ENCODE data around the gene ZEB1.

The ZEB1 gene

DNA sequence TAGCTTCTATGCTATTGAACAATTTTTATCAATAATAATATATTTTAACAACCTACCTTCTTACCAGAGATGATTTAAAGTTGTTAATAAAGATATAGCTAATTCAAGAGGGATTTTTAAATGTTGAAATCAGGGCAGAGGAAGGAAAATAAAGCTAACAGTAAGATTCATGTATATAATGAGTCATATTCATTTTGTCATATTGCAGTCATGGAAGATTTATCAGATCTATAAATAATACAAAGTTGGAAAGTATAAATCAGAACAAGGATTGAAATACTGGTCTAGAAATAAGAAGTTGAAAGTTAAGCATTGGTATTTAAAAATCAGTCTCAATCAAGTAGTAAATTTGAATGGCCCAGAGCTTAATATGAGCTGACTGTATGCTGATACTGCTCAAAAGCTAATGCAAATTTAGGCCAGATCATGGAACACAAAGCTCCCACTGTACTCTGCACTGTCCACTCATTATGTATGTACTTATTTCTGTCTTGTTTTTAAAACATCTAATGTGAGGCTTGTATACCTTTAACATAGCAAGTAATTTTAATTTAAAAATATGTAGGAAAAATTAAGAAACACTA lies 196.9 kb downstream of the ZEB1 start:
- TF ChIP-seq, protein P1, sequence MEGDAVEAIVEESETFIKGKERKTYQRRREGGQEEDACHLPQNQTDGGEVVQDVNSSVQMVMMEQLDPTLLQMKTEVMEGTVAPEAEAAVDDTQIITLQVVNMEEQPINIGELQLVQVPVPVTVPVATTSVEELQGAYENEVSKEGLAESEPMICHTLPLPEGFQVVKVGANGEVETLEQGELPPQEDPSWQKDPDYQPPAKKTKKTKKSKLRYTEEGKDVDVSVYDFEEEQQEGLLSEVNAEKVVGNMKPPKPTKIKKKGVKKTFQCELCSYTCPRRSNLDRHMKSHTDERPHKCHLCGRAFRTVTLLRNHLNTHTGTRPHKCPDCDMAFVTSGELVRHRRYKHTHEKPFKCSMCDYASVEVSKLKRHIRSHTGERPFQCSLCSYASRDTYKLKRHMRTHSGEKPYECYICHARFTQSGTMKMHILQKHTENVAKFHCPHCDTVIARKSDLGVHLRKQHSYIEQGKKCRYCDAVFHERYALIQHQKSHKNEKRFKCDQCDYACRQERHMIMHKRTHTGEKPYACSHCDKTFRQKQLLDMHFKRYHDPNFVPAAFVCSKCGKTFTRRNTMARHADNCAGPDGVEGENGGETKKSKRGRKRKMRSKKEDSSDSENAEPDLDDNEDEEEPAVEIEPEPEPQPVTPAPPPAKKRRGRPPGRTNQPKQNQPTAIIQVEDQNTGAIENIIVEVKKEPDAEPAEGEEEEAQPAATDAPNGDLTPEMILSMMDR (IDR thresholded peaks at IDR 0.05; ENCODE audit: borderline replicate concordance, control extremely low read depth, extremely low read depth, insufficient read depth, missing control alignments), result no peak
- in situ Hi-C loops (cut with MboI; ENCODE audit: low sequenced_read_pairs, unreplicated experiment), result no loop called here

DNA sequence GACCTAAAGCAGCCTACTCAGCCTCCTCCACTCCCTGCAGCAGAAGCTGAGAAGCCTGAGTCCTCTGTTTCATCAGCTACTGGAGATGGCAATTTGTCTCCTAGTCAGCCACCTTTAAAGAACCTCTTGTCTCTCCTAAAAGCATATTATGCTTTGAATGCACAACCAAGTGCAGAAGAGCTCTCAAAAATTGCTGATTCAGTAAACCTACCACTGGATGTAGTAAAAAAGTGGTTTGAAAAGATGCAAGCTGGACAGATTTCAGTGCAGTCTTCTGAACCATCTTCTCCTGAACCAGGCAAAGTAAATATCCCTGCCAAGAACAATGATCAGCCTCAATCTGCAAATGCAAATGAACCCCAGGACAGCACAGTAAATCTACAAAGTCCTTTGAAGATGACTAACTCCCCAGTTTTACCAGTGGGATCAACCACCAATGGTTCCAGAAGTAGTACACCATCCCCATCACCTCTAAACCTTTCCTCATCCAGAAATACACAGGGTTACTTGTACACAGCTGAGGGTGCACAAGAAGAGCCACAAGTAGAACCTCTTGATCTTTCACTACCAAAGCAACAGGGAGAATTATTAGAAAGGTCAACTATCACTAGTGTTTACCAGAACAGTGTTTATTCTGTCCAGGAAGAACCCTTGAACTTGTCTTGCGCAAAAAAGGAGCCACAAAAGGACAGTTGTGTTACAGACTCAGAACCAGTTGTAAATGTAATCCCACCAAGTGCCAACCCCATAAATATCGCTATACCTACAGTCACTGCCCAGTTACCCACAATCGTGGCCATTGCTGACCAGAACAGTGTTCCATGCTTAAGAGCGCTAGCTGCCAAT lies 202.2 kb downstream of the ZEB1 start:
- no peak for DNase-seq (ENCODE audit: low spot score)
- TF ChIP-seq, protein P1 (IDR thresholded peaks at IDR 0.05; ENCODE audit: borderline replicate concordance, control extremely low read depth, extremely low read depth, insufficient read depth, missing control alignments), result no peak
- in situ Hi-C loops (cut with MboI; ENCODE audit: low sequenced_read_pairs, unreplicated experiment), result no loop called here

More for the DNA sequence above, 196.9 kb downstream of the ZEB1 start:
- no peak for DNase-seq (ENCODE audit: low spot score)

DNA sequence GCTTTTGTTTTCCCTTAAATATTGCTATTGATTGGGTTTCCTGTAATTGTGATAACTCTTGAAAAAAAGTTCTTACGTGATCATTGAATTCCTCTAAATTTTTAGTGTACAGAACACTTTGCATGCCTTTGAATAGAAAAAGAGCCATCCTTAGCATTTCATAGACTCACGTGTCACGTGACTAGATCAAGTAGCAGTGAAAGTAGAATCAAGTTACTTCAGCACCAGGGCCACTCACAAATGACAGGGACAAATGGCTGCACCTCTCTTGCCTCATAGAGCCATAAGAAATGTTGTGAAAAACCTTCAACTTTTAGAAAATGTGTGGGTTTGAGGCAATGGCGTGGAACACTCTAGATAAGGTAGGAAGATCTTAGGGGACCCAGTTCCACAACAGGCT lies 203.8 kb downstream of the ZEB1 start:
- TF ChIP-seq, protein P1 (IDR thresholded peaks at IDR 0.05; ENCODE audit: borderline replicate concordance, control extremely low read depth, extremely low read depth, insufficient read depth, missing control alignments), result no peak
- in situ Hi-C loops (cut with MboI; ENCODE audit: low sequenced_read_pairs, unreplicated experiment), result no loop called here
- DNase-seq (ENCODE audit: low spot score), result no peak

DNA sequence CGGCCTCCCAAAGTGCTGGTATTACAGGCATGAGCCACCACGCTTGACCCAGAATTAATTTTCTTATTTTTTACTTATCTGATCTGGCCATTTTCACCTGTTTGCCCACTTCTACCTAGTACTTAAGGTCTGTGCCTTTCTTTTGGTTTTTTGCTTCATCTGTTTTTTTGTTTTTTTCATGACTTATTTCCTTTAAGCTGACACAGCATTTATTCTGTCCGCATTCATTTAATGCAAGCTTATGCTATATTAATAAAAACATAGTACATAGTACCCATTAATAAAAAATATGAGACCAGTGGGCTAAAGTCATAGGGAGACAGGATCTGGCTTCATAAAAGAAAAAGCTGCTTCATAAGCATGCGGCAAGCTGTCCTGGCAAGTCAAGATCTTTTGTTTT lies 205.4 kb downstream of the ZEB1 start:
- TF ChIP-seq, protein P1 (IDR thresholded peaks at IDR 0.05; ENCODE audit: borderline replicate concordance, control extremely low read depth, extremely low read depth, insufficient read depth, missing control alignments), result no peak
- DNase-seq (ENCODE audit: low spot score), result no peak
- in situ Hi-C loops (cut with MboI; ENCODE audit: low sequenced_read_pairs, unreplicated experiment), result no loop called here

DNA sequence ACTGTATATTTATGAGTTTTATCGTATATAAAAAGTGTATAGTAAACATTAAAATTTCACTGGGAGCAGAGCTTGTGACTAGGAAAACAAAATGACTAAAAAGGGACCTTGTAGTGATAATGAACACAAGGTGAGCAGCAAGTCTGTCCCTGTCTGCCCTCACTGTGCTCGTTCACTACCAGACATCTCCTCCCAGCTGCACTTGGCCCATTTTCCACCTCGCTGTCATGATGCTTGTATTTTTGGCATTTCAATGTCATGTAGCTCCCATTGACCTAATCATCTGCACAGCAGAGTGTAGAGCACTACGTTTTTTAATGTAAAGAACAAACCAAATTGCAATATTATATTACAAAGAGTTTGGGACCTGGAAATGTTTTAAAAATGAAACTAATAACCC lies 207.2 kb downstream of the ZEB1 start:
- TF ChIP-seq, protein P1 (IDR thresholded peaks at IDR 0.05; ENCODE audit: borderline replicate concordance, control extremely low read depth, extremely low read depth, insufficient read depth, missing control alignments), result no peak
- DNase-seq (ENCODE audit: low spot score), result no peak
- in situ Hi-C loops (cut with MboI; ENCODE audit: low sequenced_read_pairs, unreplicated experiment), result no loop called here

DNA sequence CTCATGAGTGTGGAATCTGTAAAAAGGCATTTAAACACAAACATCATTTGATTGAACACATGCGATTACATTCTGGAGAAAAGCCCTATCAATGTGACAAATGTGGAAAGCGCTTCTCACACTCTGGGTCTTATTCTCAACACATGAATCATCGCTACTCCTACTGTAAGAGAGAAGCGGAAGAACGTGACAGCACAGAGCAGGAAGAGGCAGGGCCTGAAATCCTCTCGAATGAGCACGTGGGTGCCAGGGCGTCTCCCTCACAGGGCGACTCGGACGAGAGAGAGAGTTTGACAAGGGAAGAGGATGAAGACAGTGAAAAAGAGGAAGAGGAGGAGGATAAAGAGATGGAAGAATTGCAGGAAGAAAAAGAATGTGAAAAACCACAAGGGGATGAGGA lies 207.7 kb downstream of the ZEB1 start:
- TF ChIP-seq, protein P1 (IDR thresholded peaks at IDR 0.05; ENCODE audit: borderline replicate concordance, control extremely low read depth, extremely low read depth, insufficient read depth, missing control alignments), result no peak
- in situ Hi-C loops (cut with MboI; ENCODE audit: low sequenced_read_pairs, unreplicated experiment), result no loop called here
- no peak for DNase-seq (ENCODE audit: low spot score)
